K562 (cell line): ENCODE results near the gene CAMK2A. TPM values are rescaled to one million over a fixed set of nuclear protein-coding genes. Genes with fewer than 3 reads are reported as not detected.

Experiments used
- ATAC-seq: fragments of 200-7000 bp; cut with Tn5 transposase; 3 replicates; pipeline ENCODE4 v1.9.1; 2020; ENCODE audit warnings: moderate library complexity
- BruUV-seq: library from RNA; stranded (reverse); fragments of 400-500 nt; replicated peaks from 2 replicates; lab custom pipeline; 2021; lab: Mats Ljungman, UMichigan
- CTCF ChIA-PET: fragments of 300-600 bp; formaldehyde crosslinking; extraction: SDS; loops from one replicate; lab custom pipeline; 2021; ENCODE audit warnings: low intra/inter-chr PET ratio; lab: Yijun Ruan, JAX
- POLR2A ChIA-PET: fragments of 300-600, 350-650 bp; sonication (Branson Sonifier 250); formaldehyde crosslinking; extraction: SDS; loops from one replicate; lab custom pipeline; 2021; ENCODE audit warnings: antibody characterized with exemption, inconsistent platforms; lab: Yijun Ruan, JAX
- DNase-seq, 4 experiments: peaks; one replicate each; pipeline versions ENCODE4 v3.0.0 to v3.0.0-alpha.2; 2011 to 2018; ENCODE audit warnings: low spot score in 3 of 4, mixed read lengths in 3 of 4; ENCODE audit errors: extremely low read depth in 1 of 4
- FAIRE-seq: peaks from 2 replicates; lab custom pipeline; 2011; peaks lifted over from hg19 to GRCh38; lab: Jason Lieb, UNC
- H2AFZ ChIP-seq: 2 replicates; pipeline ENCODE4 v1.6.0; 2011; ENCODE audit warnings: low read depth, low read length, control low read depth, inconsistent platforms
- H3K27ac ChIP-seq: fragments of 200-600 bp; 3 replicates; pipeline ENCODE4 v1.8.0; 2011; ENCODE audit warnings: low read depth, mild to moderate bottlenecking, control low read depth, inconsistent platforms, low read length, moderate library complexity, mixed read lengths; ENCODE audit errors: extremely low read depth
- H3K27me3 ChIP-seq, 2 experiments: fragments of 300-600 bp in 1 of 2; 2 replicates in 1 of 2; 3 replicates in 1 of 2; pipeline versions ENCODE4 v1.6.0 to v1.8.0; 2011; ENCODE audit warnings: inconsistent platforms in 2 of 2, low read length in 2 of 2, mild to moderate bottlenecking in 1 of 2, mixed read lengths in 1 of 2, moderate library complexity in 1 of 2; ENCODE audit not compliant: control insufficient read depth in 2 of 2, insufficient read depth in 2 of 2
- H3K36me3 ChIP-seq: fragments of 300-600 bp; 3 replicates; pipeline ENCODE4 v1.8.0; 2011; ENCODE audit warnings: mild to moderate bottlenecking, low read length, inconsistent platforms; ENCODE audit not compliant: control insufficient read depth, insufficient read depth
- H3K4me1 ChIP-seq, 2 experiments: fragments of 200-600 bp in 1 of 2; replicated peaks in 1 of 2; 2 replicates in 1 of 2; 3 replicates in 1 of 2; pipeline versions ENCODE4 v1.5.1 to v1.8.0; 2011; ENCODE audit warnings: inconsistent platforms in 2 of 2, low read length in 2 of 2, mild to moderate bottlenecking in 1 of 2, mixed read lengths in 1 of 2, moderate library complexity in 1 of 2; ENCODE audit not compliant: control insufficient read depth in 2 of 2, insufficient read depth in 2 of 2
- H3K4me2 ChIP-seq: 2 replicates; pipeline ENCODE4 v1.6.1; 2011; ENCODE audit warnings: low read length, control low read depth, inconsistent platforms, mixed read lengths; ENCODE audit not compliant: insufficient read depth
- H3K4me3 ChIP-seq: fragments of 200-600 bp; sonication (generic), shearing (Covaris generic); 2 replicates; pipeline ENCODE4 v1.5.1; 2016; ENCODE audit warnings: control low read depth, inconsistent platforms
- H3K79me2 ChIP-seq: fragments of 200-600 bp; 3 replicates; pipeline ENCODE4 v1.8.0; 2011; ENCODE audit warnings: low read length, inconsistent platforms; ENCODE audit not compliant: control insufficient read depth, insufficient read depth
- H3K9ac ChIP-seq, 2 experiments: 2 replicates each; pipeline versions ENCODE4 v1.6.0 to v1.6.1; 2011; ENCODE audit warnings: low read depth in 2 of 2, low read length in 2 of 2, control low read depth in 1 of 2, inconsistent platforms in 1 of 2, mild to moderate bottlenecking in 1 of 2, mixed read lengths in 1 of 2; ENCODE audit not compliant: insufficient read depth in 1 of 2
- H3K9me1 ChIP-seq: one replicate; pipeline ENCODE4 v1.6.0; 2011; ENCODE audit warnings: inconsistent platforms, mild to moderate bottlenecking, low read length, moderate library complexity; ENCODE audit not compliant: control insufficient read depth, insufficient read depth
- H3K9me3 ChIP-seq: replicated peaks from 2 replicates; pipeline ENCODE4 v1.5.1; 2011; ENCODE audit warnings: low read depth, low read length, inconsistent platforms; ENCODE audit not compliant: control insufficient read depth, insufficient read depth
- H4K20me1 ChIP-seq: replicated peaks from 2 replicates; pipeline ENCODE4 v1.6.1; 2011; ENCODE audit warnings: low read length, inconsistent platforms, mixed read lengths; ENCODE audit not compliant: control insufficient read depth, insufficient read depth
- BCOR ChIP-seq: fragments of 450-650 bp; IDR thresholded peaks from 2 replicates; pipeline ENCODE4 v1.6.1; 2016
- EHMT2 ChIP-seq: fragments of 450-650 bp; IDR thresholded peaks from 2 replicates; pipeline ENCODE4 v1.6.1; 2018; ENCODE audit warnings: antibody characterized with exemption
- ESRRB ChIP-seq: fragments of 250-450 bp; sonication (Bioruptor Pico); IDR thresholded peaks from 2 replicates; pipeline ENCODE4 v1.5.0; 2020; ENCODE audit warnings: mild to moderate bottlenecking, moderate library complexity, borderline replicate concordance
- FOXP1 ChIP-seq: sonication (generic); formaldehyde crosslinking; IDR thresholded peaks from 2 replicates; pipeline ENCODE4 v1.8.0; 2022; ENCODE audit warnings: mild to moderate bottlenecking, missing genetic modification reagents
- GTF2E2 ChIP-seq: fragments of 200-800 bp; sonication (Bioruptor generic); IDR thresholded peaks from 2 replicates; pipeline ENCODE4 v1.6.1; 2016; ENCODE audit warnings: missing genetic modification characterization, missing compliant biosample characterization
- NR4A1 ChIP-seq, 2 experiments: fragments of 250-450 bp in 1 of 2; fragments of 450-650 bp in 1 of 2; sonication (Bioruptor Pico) in 1 of 2; IDR thresholded peaks; 2 replicates each; pipeline versions ENCODE4 v1.4.0 to v1.6.1; 2016 to 2020; ENCODE audit warnings: mild to moderate bottlenecking in 2 of 2, missing compliant biosample characterization in 1 of 2, missing genetic modification characterization in 1 of 2, moderate library complexity in 1 of 2
- SOX6 ChIP-seq: fragments of 450-650 bp; IDR thresholded peaks from 2 replicates; pipeline ENCODE4 v1.6.1; 2014; ENCODE audit warnings: mild to moderate bottlenecking
- THRAP3 ChIP-seq: fragments of 450-650 bp; IDR thresholded peaks from 2 replicates; pipeline ENCODE4 v1.6.1; 2016; ENCODE audit warnings: mild to moderate bottlenecking, inconsistent platforms, borderline replicate concordance
- WGBS: fragments of 100-300 bp; shearing (Covaris generic); methylation state at CpG from one replicate; pipeline ENCODE4 v1.1.6; 2016; ENCODE audit warnings: low coverage, mixed read lengths; ENCODE audit not compliant: insufficient coverage; ENCODE audit errors: missing lambda C conversion rate; 5-methylcytosine and 5-hydroxymethylcytosine counted together
- in situ Hi-C: fragments of 300-500 bp; cut with MboI; formaldehyde crosslinking; loops from 4 replicates; pipeline ENCODE4 v1.15.0; 2018; ENCODE audit warnings: inconsistent platforms, mixed read lengths
- intact Hi-C: fragments of 100-400 bp; cut with micrococcal nuclease; formaldehyde crosslinking; loops from 2 replicates; pipeline ENCODE4 v1.14.2; 2022
- polyA plus RNA-seq, 8 experiments: library from polyadenylated mRNA; depleted of rRNA in 4 of 8; stranded (reverse) in 5 of 8; unstranded in 3 of 8; fragments of >200 nt; fragmentation: Nextera tagmentation in 2 of 8; fragmentation: Illumina TruSeq in 1 of 8; extraction: Ambion mirVana in 2 of 8; extraction: Trizol in 1 of 8; gene quantifications; 2 replicates each; pipeline versions ENCODE4 v1.2.1 to v1.2.3, GENCODE V29; 2011 to 2014; ENCODE audit warnings: inconsistent platforms in 1 of 8, missing spikeins in 1 of 8
- total RNA-seq, 7 experiments: library from RNA; depleted of rRNA in 6 of 7; stranded (reverse); fragments of >200 nt in 6 of 7; fragmentation: Illumina TruSeq in 2 of 7; extraction: Trizol in 2 of 7; gene quantifications; 2 replicates each; pipeline versions ENCODE4 v1.2.1 to v1.2.3, GENCODE V29; 2011 to 2021; ENCODE audit warnings: low replicate concordance in 1 of 7

The CAMK2A gene
- total and polyA plus RNA-seq, 9 of the 15 experiments (the other 6 are each of a cell fraction or from before 2014, with no cell fraction given) = 0.01 to 0.18 (median 0.04) TPM; not detected in 6

DNA sequence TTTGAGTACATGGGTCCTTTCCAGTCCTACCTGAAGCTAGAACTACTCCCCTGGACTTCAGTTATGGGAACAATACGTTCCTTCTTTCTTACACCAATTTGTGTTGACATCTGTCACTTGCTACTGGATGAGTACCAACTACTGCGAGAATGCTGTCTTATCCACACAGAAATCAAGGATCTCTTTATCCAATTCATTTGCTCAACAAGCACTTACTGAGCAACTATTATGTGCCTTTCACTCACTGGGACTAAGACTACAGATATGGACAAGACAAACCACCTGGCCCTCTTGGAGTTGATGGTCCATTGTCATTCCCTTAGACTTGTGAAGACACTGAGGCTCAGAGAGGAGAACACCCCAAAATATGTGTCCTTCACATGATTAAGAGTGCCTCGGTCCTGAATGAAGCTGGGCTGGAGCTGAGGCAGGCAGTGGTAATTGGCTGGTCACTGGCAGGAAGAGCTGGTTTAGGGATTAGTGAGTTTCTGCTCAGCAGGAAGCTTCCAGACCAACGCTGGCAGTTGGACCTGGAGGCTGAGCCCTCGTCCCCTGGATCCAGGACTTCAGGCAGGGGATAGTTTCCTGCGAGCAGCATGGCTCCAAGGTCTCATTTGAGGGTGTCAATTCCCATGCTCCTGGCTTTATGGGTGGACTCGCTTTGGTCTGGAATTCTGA is 21.6 kb upstream of the CAMK2A start:
- ChIA-PET CTCF (no interaction called here), POLR2A (interaction anchor here (0.6 to 2.9 kb wide), 4 partner anchors 8 to 19 kb away, joined by 3 to 7 read pairs (median 5); no protein-coding TSS in a partner anchor)
- no peak overlapping the region for H2AFZ ChIP-seq
- H3K79me2 ChIP-seq = no peaks in the 10 kb centered on the region
- H3K9me1 ChIP-seq = no peaks in the 10 kb centered on the region
- H3K27ac ChIP-seq = no peak overlapping the region
- no peaks in the 10 kb centered on the region for H3K36me3 ChIP-seq
- no peaks in the 10 kb centered on the region; the same call in 1 of the 2 replicates for H4K20me1 ChIP-seq
- no peak overlapping the region for H3K4me2 ChIP-seq
- intact Hi-C loops (no loop called here), in situ Hi-C loops (no loop called here)
- peaks cover 26 to 40% of the 10 kb centered on the region in 2 experiments for H3K27me3 ChIP-seq
- WGBS = 1% methylated on average over 7 of the region's 7 CpGs
- TF ChIP-seq ESRRB = no peak
- TF ChIP-seq THRAP3 = no peak
- no peak for TF ChIP-seq EHMT2
- TF ChIP-seq NR4A1 (CRISPR knock-in tag; IDR thresholded peaks at IDR 0.05) = no peak
- TF ChIP-seq NR4A1 (tag; IDR thresholded peaks at IDR 0.05) = no peak
- TF ChIP-seq SOX6 = no peak
- TF ChIP-seq FOXP1 (CRISPR knock-in tag) = no peak
- TF ChIP-seq GTF2E2 (tag) = no peak
- TF ChIP-seq BCOR = no peak
- no peaks in the 10 kb centered on the region for H3K4me1 ChIP-seq
- no peak overlapping the region for H3K4me3 ChIP-seq
- ATAC-seq (no peak), DNase-seq (no peak), FAIRE-seq (no peak)
- H3K9me3 ChIP-seq = no peaks in the 10 kb centered on the region
- BruUV-seq = no TSS peak
- H3K9ac ChIP-seq = peak overlapping the region in 1 of 2 experiments; percentile 28; a peak in 1 of 4 replicates
